Vagina (tissue), 2 donors: ENCODE measurements around the gene SART3.

ENCODE experiments used
- CTCF ChIP-seq, 3 experiments: fragments of 450-650 bp in 2 of 3; fragments of 200-600 bp in 1 of 3; sonication (generic) in 1 of 3; IDR thresholded peaks; one replicate each; pipeline ENCODE4 v1.5.1; 2017 to 2019; ENCODE audit warnings: antibody characterized with exemption in 3 of 3, mild to moderate bottlenecking in 2 of 3, moderate library complexity in 2 of 3
- POLR2AphosphoS5 ChIP-seq, 2 donors: sonication (generic); formaldehyde crosslinking; IDR thresholded peaks; one replicate each; pipeline ENCODE4 v1.9.0; 2017; ENCODE audit warnings: antibody characterized with exemption in 2 of 2, mild to moderate bottlenecking in 2 of 2, low read depth in 1 of 2; ENCODE audit not compliant: insufficient read depth in 1 of 2

- TF ChIP-seq CTCF (IDR thresholded peaks at IDR 0.05) (no peak), POLR2AphosphoS5 (IDR thresholded peaks at IDR 0.05; ENCODE audit: insufficient read depth in 1 of 2, low read depth in 1 of 2) (no peak)
Observed at GRCh38 chr12:108507971-108508642, 52.9 kb downstream of the SART3 start.
